Posterior cingulate gyrus (tissue), 11 donors: Measurements from ENCODE around the gene TF.
A peak's percentile ranks its signal among the peaks of the same experiment; 100 is the strongest.
"Not testable (repeated sequence)": the region's sequence is repeated elsewhere in the genome, so short reads cannot be mapped to it uniquely, and the experiment has no call there.

Source experiments
- DNase-seq, 10 donors: peaks; one replicate each; pipeline versions ENCODE4 v3.0.0 to v3.0.0-alpha.2; 2020 to 2021; ENCODE audit warnings: mixed read lengths in 3 of 10
- intact Hi-C: fragments of 100-400 bp; cut with DNase I; formaldehyde crosslinking; loops from one replicate; pipeline ENCODE4 v1.15.1; 2023

The TF gene

GRCh38 chr3:133761605-133762484 lies 15.7 kb downstream of the TF start:
- DNase-seq = no peak
- intact Hi-C loops = no loop called here

GRCh38 chr3:133762539-133762938 lies 16.3 kb downstream of the TF start:
- intact Hi-C loops = no loop called here
- no peak for DNase-seq

- intact Hi-C loops = no loop called here
- DNase-seq = no peak
These were observed 17.8 kb downstream of the TF start for GRCh38 chr3:133763797-133764683.

GRCh38 chr3:133765256-133765655 lies 19.1 kb downstream of the TF start:
- no peak for DNase-seq
- intact Hi-C loops = no loop called here

- intact Hi-C loops = no loop called here
- DNase-seq = no peak
These were observed 21.4 kb downstream of the TF start for GRCh38 chr3:133767607-133768006.

GRCh38 chr3:133769536-133769935 lies 23.3 kb downstream of the TF start:
- DNase-seq = no peak
- intact Hi-C loops = no loop called here

GRCh38 chr3:133773732-133774131 lies 27.5 kb downstream of the TF start:
- DNase-seq = no peak
- intact Hi-C loops = no loop called here

GRCh38 chr3:133775309-133775708 lies 29.1 kb downstream of the TF start:
- DNase-seq = peak in 1 of 10 donors; percentile 73

GRCh38 chr3:133775835-133776234 lies 29.6 kb downstream of the TF start:
- intact Hi-C loops = no loop called here
- no peak for DNase-seq

More at GRCh38 chr3:133775309-133775708, 29.1 kb downstream of the TF start:
- intact Hi-C loops = no loop called here

- no peak for DNase-seq
- intact Hi-C loops = no loop called here
These were observed 30.7 kb downstream of the TF start for GRCh38 chr3:133776794-133777438.

- no peak for DNase-seq
- intact Hi-C loops = no loop called here
These were observed 31.8 kb downstream of the TF start for GRCh38 chr3:133777807-133778568.

GRCh38 chr3:133779626-133780203 lies 33.5 kb downstream of the TF start:
- intact Hi-C loops = no loop called here

GRCh38 chr3:133780756-133781155 lies 34.6 kb downstream of the TF start:
- DNase-seq, intact Hi-C loops: not testable (repeated sequence)

More at GRCh38 chr3:133779626-133780203, 33.5 kb downstream of the TF start:
- no peak for DNase-seq

- intact Hi-C loops = no loop called here
- no peak for DNase-seq
These were observed 35.4 kb downstream of the TF start for GRCh38 chr3:133781570-133781969.

- no peak for DNase-seq
- intact Hi-C loops = no loop called here
These were observed 36.3 kb downstream of the TF start for GRCh38 chr3:133782454-133782853.

GRCh38 chr3:133783762-133784161 lies 37.6 kb downstream of the TF start:
- DNase-seq = peak in 3 of 10 donors; percentile 59 to 80 (median 70)
- intact Hi-C loops = no loop called here

- DNase-seq = no peak
- intact Hi-C loops = no loop called here
These were observed 41.8 kb downstream of the TF start for GRCh38 chr3:133788024-133788423.

GRCh38 chr3:133792171-133792763 lies 46.1 kb downstream of the TF start:
- intact Hi-C loops = no loop called here
- DNase-seq = no peak

GRCh38 chr3:133797396-133798105 lies 51.4 kb downstream of the TF start:
- intact Hi-C loops = no loop called here
- no peak for DNase-seq
